IPS-NIHi7 (cell line): ENCODE measurements around the gene SHISA8.
"Not testable (repeated sequence)": the region's sequence is repeated elsewhere in the genome, so short reads cannot be mapped to it uniquely, and the experiment has no call there.

Experiments
- DNase-seq: peaks from one replicate; pipeline ENCODE4 v3.0.0; 2012; ENCODE audit warnings: mixed read lengths; ENCODE audit errors: extremely low spot score

Gene SHISA8

DNA sequence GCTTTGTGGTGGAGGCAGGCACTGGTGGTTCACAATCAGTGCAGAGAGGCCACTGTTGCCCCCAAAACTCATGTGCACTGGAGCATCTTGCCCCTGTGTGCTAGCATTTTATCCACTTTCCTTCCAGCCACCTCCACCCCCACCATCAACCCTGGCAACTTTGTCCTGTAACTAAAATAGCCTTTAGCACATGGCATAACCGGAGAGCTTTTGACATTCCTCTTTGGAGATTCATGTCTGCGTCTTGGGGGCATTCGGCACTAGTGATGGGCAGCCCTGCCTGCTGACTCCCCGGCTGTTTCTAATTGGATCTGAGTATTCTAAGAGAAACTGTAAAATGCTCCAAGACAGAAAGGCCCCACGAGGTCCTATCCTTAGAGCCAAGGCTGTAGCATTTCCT is 15.8 kb downstream of the SHISA8 start:
- no peak for DNase-seq

- DNase-seq: no peak
These were observed 16.2 kb downstream of the SHISA8 start for GRCh38 chr22:41898645-41899044.

DNA sequence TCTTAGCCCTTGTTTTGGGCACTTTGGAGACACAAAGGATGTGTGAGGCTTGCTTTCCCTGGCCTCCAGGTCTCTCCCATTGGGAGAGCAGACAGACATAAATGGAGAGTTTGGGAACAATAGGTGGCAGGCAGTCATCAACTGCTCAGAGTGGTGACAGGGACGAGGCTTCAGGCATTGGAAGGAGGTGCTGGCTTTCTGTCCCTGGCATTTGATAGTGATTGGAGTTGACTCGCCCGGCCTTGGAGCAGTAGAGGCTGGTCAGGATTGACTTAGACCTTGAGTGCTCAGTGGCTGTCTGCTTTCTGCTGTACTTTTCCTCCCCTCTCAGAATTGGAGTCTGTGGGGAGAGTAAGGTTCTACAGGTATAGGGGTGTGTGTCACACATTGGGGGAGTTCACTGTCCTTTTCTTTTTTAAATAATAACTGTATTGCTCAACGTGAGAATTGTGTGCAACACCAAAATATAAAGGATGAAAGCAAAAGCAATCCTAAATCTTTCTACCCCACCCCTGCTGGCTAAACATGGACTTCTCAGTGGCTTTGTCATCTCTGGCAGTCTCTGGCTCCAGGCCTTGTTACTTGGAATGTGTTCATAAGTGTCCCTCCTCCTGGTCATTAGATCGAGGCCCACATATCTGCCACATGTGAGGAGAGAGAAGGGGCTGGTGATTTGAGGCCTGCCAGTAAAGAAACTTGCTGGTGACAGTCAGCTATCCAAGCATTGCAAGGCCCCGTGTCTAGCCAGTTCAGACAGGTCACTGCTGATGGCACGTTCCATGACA is 21.1 kb downstream of the SHISA8 start:
- no peak for DNase-seq

GRCh38 chr22:41892721-41893120 is 22.2 kb downstream of the SHISA8 start:
- DNase-seq: no peak

DNA sequence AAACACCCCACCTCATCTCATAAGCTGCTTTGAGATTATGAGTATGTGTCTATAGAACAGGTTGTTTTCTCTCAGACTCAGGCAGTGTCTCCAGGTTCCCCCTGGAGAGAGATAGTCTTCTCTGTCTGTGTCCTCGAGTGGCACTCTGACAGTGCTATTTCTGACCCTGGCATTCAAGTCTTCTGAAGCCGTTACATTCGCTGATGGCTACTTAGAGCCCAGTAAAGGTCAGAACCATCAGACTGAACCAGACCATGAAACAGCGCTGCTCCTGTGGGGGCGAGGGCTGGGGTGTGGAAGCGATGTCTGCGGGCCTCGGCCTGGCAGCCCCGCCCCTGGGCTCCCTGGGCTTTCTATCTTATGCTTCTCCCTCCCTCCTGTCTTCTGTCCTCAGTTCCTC is 23.5 kb downstream of the SHISA8 start:
- no peak for DNase-seq

DNA sequence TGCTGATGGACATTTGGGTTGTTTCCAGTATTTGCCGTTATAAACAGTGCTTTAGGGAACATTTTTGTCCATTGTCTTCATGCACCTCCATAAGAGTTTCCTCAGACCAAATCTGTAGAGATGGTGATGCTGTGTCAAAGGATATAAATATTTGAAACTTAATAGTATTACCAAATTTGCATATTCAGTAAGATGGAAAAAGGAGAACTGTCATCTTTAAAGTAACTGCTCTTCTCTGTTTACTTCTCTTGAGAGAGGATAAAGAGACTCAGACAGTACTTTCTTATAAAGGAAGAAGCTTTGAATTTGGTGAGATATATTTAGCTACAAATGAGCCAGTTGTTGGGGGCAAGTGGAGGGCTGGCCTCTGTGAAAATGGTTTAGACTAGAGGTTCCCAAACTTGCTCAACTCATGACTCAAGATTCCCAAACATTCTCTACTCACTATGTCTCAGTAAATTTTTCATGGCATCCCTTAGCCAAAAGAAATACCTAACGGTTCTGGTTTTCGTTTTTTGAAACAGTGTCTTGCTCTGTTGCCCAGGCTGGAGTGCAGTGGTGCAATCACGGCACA is 26.2 kb downstream of the SHISA8 start:
- no peak for DNase-seq

DNA sequence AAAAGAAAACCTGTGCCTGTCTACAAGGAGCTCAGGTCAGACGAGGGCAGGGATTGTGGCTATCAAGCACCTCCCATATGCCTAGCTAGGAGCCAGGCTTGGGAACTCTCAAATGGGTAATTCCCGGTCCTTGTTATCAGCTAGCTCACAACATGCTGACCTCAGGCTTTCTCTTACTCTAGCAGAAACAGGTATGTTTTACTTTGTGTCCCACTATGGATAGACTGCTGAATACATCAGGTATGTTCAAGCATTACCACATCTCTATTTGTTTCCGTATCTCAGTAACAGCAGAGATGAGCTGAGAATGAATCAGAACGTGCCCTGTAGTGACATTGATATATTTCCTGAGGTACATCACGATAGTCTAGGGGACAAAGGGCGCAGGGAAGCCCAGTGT is 29.4 kb downstream of the SHISA8 start:
- no peak for DNase-seq

DNA sequence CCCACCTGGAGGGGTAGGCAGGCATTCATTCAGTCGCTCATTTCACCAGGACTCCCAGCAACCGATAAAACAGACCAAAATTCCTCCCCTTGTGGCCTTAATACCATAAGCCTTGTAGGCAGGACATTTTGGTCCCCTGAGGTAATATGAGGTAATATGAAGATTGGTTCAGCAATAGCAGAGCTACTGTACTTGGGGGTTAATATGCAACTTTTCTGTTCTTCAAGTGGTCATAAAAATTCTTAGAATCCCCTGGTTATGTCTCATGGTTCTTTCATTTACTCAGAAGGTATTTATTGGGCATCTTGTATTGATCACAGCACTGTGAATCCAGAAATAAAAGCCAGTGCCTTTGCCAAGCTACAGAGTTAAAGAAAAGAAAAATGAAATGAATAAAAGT is 29.8 kb downstream of the SHISA8 start:
- no peak for DNase-seq

DNA sequence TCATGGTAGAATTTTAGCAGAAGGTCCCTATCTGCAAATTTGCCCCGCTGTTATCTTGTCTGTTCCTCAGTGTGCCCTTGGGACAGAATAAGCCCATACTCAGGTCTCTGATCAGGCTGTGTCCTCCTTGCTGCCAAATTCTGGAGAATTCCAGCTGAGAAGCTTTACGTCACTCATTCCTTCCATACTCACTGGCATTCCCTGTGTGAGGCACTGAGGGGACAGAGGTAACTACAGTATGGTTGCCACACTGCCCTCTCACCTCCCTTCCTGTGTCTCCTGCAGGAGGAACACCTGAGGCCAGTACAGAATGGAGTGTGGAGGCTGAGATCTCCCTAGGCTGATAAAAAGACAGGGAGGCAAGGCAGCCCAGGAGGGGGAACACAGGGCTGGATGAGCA is 31.5 kb downstream of the SHISA8 start:
- no peak for DNase-seq

- no peak for DNase-seq
These were observed 34.2 kb downstream of the SHISA8 start for GRCh38 chr22:41880653-41881052.

- no peak for DNase-seq
These were observed 38.2 kb downstream of the SHISA8 start for GRCh38 chr22:41876675-41877074.

GRCh38 chr22:41876275-41876674 is 38.6 kb downstream of the SHISA8 start:
- no peak for DNase-seq

DNA sequence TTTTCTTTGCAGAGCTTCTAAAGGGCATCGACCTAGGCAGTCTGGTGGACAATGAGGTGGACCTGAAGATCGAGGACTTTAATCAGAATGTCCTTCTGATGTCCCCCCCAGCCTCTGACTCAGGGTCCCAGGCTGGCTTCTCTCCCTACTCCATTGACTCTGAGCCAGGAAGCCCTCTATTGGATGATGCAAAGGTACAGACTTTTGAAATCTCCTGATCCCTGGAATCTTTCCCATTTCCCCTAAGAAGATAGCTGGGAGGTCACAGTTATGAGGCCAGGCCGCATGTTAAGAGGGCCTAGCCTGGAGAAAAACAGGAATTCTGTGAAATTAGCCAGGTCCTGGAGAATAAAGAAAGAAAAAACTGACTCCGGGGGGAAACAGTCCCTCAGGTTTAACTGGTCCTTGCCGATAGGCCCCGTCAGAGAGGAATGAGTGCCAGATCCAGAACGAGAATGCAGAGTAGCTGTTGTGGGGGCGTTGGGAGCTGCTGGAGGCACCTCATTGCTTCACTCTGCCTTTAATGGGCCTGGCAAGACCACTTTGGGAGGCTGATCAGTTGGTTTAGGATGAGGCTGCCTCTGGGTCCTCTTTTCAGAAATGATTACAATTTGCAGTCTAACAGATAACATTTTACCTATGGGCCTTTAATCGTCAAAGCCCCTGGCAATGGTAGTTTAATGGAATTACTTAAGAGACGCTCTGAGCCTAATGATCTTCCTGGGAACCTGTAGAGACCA is 39.2 kb downstream of the SHISA8 start:
- no peak for DNase-seq

- DNase-seq: no peak
These were observed 40.8 kb downstream of the SHISA8 start for GRCh38 chr22:41874090-41874489.

- no peak for DNase-seq
These were observed 41.5 kb downstream of the SHISA8 start for GRCh38 chr22:41873391-41873790.

DNA sequence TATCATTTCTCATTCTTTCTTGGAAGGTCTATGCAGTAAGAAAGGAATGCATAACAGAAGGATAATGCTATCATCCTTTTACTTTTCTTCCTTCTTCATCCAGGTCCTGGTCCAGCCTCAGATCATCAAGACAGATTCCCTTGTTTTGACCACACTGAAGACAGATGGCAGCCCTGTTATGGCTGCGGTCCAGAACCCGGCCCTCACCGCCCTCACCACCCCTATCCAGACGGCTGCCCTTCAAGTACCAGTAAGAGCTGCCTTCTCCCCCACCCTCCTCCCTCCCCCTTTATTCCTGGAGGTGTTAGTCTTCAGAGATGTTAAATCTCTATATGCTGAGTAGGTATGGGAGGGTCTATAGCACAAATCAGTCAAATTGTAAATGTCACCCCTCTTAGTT is 44.1 kb downstream of the SHISA8 start:
- DNase-seq: no peak

- DNase-seq: not testable (repeated sequence)
These were observed 44.8 kb downstream of the SHISA8 start for GRCh38 chr22:41870081-41870480.

GRCh38 chr22:41868556-41868955 is 46.3 kb downstream of the SHISA8 start:
- DNase-seq: no peak

DNA sequence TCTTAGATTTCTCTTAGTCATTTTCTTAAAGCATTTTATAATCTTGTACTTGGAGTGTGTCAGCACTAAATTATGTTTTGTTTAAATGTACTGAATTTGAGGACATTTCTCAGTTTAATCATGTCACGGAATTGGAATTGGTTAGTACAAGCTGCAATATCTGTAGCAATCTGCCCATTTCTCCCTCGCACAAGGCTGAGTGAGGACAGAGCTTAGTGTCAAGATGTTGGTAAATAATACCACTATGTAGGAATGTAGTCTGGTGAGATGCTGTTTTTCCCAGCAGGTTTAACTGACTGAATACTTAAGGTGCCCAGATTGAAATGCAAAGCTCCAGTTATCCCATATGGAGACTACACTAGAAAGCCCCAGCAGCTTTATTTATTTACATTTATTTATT is 51.4 kb downstream of the SHISA8 start:
- no peak for DNase-seq

DNA sequence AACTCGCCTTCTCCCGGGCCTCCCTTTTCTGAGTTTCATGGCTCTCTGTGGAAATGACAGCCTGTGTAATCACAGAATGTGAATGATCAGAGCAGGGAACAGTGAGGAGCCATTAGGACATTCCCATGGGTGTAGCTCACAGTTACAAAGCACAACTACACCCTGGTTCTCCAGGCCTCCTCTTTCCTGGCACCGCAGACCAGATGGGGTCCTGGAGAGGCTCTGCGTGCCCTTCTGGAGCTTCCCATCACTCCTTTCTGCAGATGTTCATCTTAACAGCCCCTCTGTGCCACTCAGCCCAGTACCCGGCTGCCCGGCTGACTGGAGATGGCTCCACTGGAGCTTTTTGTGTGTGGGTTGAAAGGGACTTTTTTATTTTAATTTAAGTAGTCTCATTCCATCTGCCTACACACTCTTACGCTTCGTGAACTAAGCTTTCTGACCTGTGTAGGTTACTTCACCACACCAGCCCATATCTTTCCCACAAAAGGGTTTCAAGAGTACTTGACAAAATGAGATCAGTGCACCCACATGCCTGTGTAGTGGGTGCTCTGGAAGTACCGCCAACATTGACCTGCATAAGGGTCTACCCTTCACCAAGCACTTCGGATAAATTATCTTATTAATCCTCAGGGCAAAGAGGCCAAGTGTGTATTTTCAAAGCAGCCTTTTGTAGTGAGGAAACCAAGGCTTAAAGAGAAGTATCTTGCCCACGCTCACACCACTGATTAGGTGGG is 52.2 kb downstream of the SHISA8 start:
- no peak for DNase-seq

GRCh38 chr22:41862160-41862529 is 52.7 kb downstream of the SHISA8 start:
- DNase-seq: no peak
